ENCODE data around the gene GOLGA8G.
"Not testable (repeated sequence)": the region's sequence is repeated elsewhere in the genome, so short reads cannot be mapped to it uniquely, and the experiment has no call there.

GOLGA8G gene, protein sequence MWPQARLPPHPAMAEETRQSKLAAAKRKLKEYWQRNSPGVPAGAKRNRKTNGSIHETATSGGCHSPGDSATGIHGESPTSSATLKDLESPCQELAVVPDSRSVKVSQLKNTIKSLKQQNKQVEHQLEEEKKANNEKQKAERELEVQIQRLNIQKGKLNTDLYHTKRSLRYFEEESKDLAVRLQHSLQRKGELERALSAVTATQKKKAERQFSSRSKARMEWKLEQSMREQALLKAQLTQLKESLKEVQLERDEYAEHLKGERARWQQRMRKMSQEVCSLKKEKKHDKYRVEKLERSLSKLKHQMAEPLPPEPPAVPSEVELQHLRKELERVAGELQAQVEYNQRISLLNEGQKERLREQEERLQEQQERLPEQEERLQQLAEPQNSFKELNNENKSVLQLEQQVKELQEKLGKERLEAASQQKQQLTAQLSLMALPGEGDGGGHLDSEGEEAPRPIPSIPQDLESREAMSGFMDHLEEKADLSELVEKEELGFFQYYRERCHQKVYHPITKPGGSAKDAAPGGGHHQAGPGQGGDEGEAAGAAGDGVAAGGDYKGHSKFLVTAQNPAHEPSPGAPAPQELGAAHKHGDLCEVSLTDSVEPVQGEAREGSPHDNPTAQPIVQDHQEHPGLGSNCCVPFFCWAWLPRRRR

DNA sequence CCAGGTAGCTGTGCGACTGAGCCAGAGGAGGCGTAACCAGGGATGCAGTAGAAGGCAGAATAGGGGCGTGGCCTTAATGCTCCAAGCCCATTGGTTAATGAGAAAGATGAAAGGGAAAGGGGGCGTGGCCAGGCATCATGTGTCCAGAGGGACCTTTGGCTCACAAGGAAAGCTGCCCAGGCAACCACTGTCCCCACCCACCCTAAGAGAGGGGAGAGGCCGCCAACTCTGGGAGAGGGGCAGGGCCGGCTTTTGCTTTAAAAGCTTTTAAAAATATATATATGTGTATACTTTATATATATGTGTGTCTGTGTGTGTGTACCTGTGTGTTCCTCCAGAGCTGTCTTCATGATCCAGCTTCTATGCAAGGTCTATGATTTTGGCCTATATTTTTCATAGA is at the start of gene GOLGA8G:
Gene GOLGA8G (minus strand): TSS at position 18 of the 400 bp plus-strand sequence. CDS start 62 bp downstream, outside the sequence.
- DNase-seq, result not testable (repeated sequence)

DNA sequence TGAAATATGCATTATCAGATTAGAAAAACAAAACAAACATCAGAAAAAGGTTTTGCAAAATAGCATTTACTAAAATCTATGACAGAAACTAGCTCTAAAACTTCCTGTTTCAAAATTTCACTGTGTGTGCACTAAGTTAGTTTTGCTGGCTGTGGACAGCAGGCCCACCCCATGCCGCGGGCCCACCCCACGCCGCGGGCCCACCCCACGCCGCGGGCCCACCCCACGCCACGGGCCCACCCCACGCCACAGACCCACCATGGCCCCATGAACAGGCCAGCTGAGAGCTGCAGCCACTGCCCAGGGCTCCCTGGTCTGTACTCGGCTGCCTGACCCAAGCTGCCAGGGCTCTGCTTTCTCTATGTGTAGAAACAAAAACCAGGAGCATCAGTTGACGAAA is 40.6 kb upstream of the GOLGA8G start:
- DNase-seq, result not testable (repeated sequence)

DNA sequence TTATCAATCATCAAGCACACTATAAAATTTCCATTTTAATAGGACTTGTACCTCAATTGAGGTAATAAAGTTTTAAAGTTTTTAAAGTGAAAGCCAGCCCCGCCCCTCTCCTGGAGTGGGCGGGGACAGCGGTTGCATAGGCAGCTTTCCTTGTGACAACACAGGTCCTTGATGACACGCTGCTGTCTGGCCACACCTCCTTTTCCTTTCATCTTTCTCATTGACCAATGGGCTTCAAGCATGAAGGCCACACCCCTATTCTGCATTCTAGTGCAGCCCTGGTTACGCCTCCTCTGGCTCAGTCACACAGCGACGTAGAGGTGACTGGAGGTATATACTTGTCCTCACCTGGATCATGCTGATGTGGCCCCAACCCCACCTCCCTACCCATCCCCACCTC is 20.5 kb upstream of the GOLGA8G start, which contains the start of gene GOLGA6L25:
Gene GOLGA6L25 (plus strand): TSS at position 301 of the 400 bp plus-strand sequence. CDS start 61 bp downstream, at position 362.
- not testable (repeated sequence) for DNase-seq

DNA sequence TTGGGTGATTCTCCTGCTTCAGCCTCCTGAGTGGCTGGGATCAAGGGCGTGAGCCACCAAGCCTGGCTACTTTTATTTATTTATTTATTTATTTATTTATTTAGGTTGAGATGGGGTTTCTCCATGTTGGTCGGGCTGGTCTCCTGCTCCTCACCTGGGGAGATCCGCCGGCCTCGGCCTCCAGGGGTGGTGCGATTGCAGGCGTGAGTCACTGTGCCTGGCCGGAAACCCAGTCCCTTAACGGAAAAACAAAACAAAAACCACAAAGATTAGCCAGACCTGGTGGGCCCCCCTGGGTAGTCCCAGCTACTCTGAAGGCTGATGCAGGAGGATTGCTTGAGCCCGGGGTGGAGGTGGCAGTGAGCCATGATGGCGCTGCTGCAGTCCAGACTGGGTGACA is 17.6 kb downstream of the GOLGA8G start:
- DNase-seq, result not testable (repeated sequence)

DNA sequence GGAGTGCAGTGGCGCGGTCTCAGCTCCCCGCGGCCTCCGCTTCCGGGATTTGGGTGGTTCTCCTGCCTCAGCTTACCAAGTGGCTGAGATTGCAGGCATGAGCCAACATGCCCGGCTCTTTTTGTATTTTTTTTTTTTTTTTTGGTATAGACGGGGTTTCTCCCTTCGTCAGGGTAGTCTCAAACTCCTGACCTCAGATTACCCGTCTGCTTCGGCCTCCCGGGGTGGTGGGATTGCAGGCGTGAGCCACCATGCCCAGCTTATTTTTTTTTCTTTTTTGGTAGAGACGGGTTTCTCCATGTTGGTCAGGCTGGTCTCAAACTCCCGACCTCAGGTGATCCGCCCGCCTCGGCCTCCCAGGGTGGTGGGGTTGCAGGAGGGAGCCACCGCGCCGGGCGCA is 18.6 kb downstream of the GOLGA8G start:
- DNase-seq, result not testable (repeated sequence)

DNA sequence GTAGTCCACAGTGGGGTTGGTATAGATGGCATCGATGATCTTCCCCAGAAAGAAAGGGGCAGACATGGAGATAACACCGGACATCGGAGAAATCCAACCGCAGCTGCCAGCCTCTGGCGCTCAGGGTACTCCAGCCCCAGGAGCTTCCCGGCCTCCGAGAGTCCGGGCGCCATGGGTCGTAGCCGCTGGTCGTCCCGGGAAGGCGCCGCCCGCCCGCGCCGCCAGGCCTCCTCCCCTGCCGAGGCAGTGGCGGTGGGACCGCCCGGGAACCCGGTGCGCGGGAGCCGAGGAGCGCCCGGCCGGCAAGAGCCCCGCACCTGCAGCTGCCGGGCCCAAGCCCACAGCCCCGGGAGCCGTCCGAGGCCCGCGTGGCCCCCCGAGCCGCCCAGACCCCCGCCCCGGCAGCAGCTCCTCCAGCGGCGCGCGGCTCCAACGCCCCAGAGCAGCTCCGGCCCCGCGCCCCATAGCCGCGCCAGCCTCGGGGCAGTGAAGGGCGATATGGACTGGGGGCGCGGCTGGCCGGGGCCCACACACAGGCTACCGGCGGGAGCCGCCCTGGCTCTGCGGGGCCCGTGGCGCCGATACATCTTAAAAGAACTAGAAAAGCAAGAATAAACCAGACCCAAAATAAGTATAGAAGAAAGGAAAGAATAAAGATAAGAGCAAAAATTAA is 24.4 kb downstream of the GOLGA8G start:
- DNase-seq, result not testable (repeated sequence)

DNA sequence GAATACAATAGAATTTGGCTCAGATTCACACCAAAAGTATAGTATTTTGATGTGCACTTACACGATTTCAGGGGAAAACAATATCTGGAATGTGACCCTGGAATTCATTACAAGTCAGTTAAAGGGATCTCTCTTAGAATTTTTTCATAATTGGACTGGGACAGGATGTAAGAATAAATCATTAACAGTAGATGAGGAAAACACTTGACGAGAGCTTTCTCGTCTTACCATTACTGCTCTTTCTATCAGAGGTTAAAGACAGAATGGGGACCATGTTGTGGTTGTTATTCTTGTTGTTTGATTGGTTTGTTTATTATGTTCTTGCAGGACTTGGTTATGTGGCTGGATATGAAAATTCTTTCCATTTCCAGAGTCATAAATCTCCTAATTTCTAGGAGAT is 51.4 kb downstream of the GOLGA8G start:
- not testable (repeated sequence) for DNase-seq
